Midbrain (tissue), 1 donor: ENCODE measurements around the gene KCNIP1.
A peak's percentile ranks its signal among the peaks of the same experiment; 100 is the strongest.

Experiments used
- DNase-seq: peaks from one replicate; lab custom pipeline; 2025; lab: John Stamatoyannopoulos, UW

The KCNIP1 gene

DNA sequence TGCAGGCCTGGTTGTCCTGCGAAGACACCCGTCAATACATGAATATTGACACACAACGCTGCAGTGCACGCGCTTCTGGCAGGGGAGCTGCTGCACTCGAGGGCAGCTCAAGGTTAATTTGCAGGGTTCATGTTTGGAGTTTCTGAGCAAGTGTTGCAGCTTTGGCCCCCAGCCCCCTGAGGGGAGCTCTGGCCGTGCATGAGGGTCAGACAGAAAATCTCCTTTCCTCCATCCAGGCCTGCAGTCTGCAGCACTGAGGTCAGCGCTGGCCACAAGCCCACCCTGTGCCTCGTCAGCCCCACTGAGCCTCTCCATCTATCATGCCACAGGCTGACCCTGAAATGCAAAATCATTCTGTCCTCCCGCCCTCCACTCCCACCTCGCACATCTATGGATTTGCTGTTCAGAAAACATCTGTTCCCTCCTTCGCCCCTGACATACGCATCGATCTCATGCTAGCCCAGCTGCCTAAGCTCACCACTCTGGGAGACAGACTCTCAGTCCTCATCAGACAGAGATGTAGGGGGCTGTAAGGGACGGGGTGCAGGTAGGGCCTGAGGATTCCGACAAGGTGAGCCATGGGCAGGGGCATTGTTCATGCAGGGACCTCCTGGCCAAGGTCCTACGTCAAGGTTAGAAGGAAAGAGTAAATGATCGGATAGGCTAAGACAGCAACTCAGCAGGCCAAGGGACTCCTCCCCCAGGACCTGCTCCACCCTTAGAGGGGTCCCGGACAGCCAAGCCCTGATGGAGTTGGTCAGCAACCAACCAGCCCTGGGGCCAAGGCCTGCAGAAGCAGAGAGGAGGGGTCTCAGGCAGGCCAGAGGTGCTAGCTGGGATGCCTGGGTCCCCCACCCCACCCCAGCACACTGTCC is 125.1 kb downstream of the KCNIP1 start:
- DNase-seq = no peak

GRCh38 chr5:170629566-170630175 is 125.9 kb downstream of the KCNIP1 start:
- DNase-seq = no peak

DNA sequence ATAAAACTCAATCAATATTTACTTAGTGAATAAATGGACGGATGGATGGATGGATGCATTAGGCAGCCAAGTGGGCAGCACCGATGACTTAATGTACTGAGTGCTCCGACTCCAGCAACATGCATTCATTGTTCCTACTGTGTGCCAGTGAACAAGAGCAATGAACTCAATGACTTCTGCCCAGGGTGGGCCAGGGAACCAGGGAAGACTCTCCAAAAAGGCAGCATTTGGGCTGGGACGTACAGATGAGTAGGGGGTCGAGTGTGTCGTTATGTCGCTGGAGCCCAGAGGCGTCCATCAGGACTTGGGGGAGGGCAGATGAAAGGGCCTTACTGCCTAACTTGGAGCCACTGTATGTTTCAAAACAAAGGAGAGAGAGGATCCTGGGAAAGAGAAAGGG is 126.4 kb downstream of the KCNIP1 start:
- no peak for DNase-seq

- peak; percentile 33 for DNase-seq
These were observed 126.9 kb downstream of the KCNIP1 start for GRCh38 chr5:170630711-170631141.

GRCh38 chr5:170631466-170632195 is 127.8 kb downstream of the KCNIP1 start:
- DNase-seq = peak; percentile 28

GRCh38 chr5:170632266-170632984 is 128.6 kb downstream of the KCNIP1 start:
- DNase-seq = no peak

DNA sequence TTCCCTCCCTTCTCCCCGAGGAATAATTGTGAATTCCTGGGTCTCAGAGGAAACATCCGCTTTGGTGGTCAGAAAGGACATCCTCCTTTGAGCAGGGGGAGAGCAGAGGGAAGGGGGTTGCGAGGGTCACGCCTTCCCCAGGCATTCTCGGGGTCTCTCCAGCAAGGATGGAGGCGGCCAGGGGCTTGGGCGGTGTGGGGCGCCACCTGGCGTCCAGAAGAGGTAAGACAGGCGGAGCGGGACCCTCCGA is 129.1 kb downstream of the KCNIP1 start:
- peak; percentile 63 for DNase-seq

GRCh38 chr5:170633235-170634081 is 129.6 kb downstream of the KCNIP1 start:
- peak; percentile 43 for DNase-seq

GRCh38 chr5:170634256-170634990 is 130.6 kb downstream of the KCNIP1 start:
- no peak for DNase-seq

- DNase-seq = no peak
These were observed 131.9 kb downstream of the KCNIP1 start for GRCh38 chr5:170635706-170636105.

DNA sequence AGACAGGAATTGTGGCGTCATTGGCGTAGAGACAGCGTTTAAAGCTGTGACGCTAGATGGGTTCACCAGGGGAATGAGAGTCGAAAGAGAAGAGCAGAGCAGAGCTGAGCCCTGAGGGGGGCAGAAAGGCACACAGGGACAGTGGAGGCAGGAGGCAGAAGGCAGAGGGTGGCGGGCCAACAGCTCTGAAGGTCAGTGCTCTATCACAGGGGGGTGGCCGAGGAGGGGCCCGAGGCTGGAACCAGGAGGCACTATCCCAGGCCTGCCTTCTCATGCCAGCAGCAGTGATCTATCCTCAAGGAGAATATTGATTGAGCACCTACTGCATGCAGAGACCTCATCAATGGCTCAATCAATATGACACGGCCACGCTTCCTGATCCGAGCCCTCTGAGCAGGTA is 132.4 kb downstream of the KCNIP1 start:
- DNase-seq = no peak

DNA sequence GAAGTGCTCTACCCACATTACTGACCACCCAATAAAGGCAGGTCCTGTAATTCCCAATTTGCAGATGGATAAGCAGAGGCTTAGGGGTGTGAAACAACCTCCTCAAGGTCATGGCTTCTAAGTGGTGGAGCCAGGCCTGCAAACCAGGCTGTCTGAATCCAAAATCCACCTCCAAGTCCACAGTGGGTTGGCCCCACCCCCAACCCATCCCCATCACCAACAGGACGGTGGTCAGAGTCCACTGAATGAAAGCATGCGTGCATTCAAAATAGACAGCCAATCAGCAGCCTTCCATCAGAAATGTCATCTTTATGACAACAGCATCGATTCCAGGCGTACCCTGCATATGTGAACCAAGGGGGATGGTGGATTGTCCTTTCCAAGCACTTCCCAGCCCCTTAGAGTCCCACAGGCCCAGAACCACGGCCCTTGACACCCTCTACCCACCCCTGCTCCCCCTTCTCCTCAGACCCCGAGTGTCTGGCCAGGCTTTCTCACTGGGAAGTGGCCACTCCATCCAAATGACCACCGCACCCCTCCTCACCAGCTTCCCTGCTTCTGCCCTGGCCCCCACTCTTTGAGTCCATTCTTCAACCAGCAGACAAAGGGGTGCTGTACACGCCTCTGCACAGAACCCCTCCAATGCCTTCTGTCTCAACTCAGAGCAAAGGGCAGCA is 133.1 kb downstream of the KCNIP1 start:
- no peak for DNase-seq

DNA sequence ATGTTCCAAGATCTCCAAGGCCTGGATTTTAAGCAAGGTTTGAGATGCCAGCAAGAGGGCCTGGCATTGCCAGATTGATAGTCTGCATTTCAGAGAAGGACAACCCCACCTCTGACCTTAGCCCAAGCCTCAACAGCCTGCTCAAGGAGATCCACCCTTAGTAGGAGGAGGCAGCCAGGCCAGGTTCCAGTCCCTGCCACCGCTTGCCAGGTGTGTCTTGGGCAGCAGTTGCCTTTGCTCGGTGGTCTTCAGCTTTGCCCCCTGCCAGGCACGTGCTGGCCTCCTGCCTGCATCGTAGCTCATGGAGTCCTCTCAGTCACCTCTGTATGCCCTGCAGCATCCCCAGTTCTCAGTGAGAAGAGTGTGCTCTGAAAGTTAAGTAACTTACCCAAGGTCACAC is 134.2 kb downstream of the KCNIP1 start:
- no peak for DNase-seq

- peak; percentile 66 for DNase-seq
These were observed 134.8 kb downstream of the KCNIP1 start for GRCh38 chr5:170638454-170639220.

DNA sequence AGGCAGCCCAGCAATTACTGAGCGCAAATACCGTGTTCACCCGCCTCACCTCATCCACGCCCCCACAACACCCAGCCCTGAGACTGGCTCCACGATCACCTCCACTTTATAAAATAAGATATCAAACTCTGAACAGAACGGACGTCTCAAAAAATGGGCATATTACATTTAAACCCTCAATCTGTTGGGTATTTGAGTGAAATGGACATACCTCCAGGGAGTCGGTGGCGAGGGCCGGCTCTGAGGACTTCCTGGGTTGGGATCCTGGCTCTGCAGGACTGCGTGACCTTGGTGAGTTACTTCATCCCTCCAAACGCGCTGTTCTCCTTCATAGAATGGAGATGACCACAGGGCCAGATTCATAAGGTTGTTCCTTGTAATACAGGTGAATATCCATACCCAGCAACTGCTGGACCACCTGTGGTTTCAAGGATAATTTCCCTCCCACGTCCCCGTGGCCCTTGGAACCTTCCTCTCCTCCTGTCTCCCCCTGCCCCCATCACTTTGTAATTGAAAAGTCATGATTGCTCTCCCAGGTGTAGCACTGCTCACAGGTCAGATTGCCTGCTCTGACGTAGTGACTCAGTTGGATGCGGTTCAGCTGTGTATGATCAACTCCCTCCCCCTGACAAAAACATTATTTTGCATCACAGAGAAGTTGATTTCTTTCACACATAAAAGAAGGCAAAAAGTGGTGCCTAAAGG is 135.6 kb downstream of the KCNIP1 start:
- no peak for DNase-seq

DNA sequence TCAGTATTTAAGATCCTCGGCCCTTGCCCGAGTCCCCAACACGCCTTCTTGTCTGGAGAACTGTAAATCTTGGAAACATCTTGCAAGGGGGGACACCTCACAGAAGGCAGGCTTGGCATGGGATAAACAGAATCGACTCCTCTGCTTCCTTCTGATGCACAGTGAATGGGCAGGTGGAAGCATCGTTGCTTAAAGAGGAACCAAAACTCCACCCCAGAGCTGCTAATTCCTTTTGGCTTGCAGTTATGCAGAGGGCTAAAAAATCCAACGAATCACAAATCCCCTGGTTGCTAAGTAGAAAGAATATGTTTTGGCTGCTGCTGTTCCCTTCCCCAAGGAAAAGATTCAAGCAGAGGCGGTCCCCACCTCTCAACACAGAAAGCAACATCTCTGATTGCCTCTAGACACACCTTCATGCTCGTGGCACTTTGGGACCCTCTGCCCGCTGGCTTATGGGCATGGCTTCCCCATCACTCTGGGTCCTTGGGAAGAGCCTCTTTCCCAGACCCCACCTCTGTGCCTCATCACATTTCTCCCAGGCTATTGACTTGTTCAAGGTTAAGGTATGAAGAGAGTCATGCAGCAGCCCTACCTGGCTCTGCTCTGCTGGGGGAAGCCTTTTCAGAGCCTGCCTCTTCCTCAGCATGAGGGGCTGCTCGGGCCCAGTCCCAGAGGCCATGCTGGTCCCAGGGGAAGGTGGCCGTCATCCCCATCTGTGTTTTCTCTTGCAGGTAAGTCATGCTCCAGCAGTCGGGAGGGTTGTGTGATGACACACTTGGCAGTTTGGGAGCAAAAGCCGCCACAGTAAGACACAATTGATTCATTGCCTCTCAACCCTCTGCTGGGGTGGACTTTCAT is 137.1 kb downstream of the KCNIP1 start:
- DNase-seq = no peak

DNA sequence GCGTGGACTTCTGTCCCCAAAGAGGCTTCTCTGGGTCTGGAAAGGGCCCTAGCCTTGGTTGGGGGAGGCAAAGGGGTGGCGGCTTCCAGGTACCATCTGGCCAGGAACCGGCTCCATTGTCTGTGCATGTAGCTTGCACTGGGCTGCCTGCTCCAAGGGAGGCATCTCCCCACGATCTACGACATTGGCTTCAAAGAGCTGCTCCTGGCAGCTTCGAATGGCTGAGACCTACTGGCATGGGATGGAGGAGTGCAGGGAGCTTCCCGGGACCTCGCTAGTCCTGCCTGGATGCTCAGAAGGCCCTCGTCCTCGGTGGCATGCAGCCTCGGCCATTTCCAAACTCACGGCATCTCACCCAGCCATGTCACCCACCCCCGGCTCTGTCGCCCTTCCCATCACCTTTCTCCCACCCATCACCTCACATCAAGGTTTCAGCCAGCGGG is 137.8 kb downstream of the KCNIP1 start:
- DNase-seq = no peak
